Measurements from ENCODE around the gene CDCA8.

Gene CDCA8

GRCh38 chr1:37692078-37692833 is at the start of gene CDCA8:
Gene CDCA8 (plus strand): TSS chr1:37692516. CDS start chr1:37692691, 175 bp downstream.
- in situ Hi-C loops (cut with HindIII; ENCODE audit: low sequenced_read_pairs) = no loop called here
- TF ChIP-seq CTCF (IDR thresholded peaks at IDR 0.05; ENCODE audit: low read depth, low read length, missing control alignments) = peak; percentile 78
- DNase-seq (ENCODE audit: low read depth) = peak; percentile 94
- peak within 1 kb of the TSS; percentile 90 for H3K4me3 ChIP-seq (ENCODE audit: low read depth, low read length)

- H3K4me3 ChIP-seq (ENCODE audit: low read depth, low read length) = no peak overlapping the region
- in situ Hi-C loops (cut with HindIII; ENCODE audit: low sequenced_read_pairs) = no loop called here
- no peak for DNase-seq (ENCODE audit: low read depth)
- TF ChIP-seq CTCF (IDR thresholded peaks at IDR 0.05; ENCODE audit: low read depth, low read length, missing control alignments) = no peak
These were observed 45.0 kb upstream of the CDCA8 start for GRCh38 chr1:37647281-37647680.

GRCh38 chr1:37650173-37650572 is 42.1 kb upstream of the CDCA8 start:
- H3K4me3 ChIP-seq (ENCODE audit: low read depth, low read length) = no peak overlapping the region
- no peak for TF ChIP-seq CTCF (IDR thresholded peaks at IDR 0.05; ENCODE audit: low read depth, low read length, missing control alignments)
- DNase-seq (ENCODE audit: low read depth) = no peak
- in situ Hi-C loops (cut with HindIII; ENCODE audit: low sequenced_read_pairs) = no loop called here

GRCh38 chr1:37650721-37651120 is 41.6 kb upstream of the CDCA8 start:
- H3K4me3 ChIP-seq (ENCODE audit: low read depth, low read length) = no peak overlapping the region
- no peak for TF ChIP-seq CTCF (IDR thresholded peaks at IDR 0.05; ENCODE audit: low read depth, low read length, missing control alignments)
- in situ Hi-C loops (cut with HindIII; ENCODE audit: low sequenced_read_pairs) = no loop called here
- no peak for DNase-seq (ENCODE audit: low read depth)

GRCh38 chr1:37651803-37652202 is 40.5 kb upstream of the CDCA8 start:
- in situ Hi-C loops (cut with HindIII; ENCODE audit: low sequenced_read_pairs) = no loop called here
- no peak for TF ChIP-seq CTCF (IDR thresholded peaks at IDR 0.05; ENCODE audit: low read depth, low read length, missing control alignments)
- DNase-seq (ENCODE audit: low read depth) = no peak
- no peak overlapping the region for H3K4me3 ChIP-seq (ENCODE audit: low read depth, low read length)

GRCh38 chr1:37652976-37653375 is 39.3 kb upstream of the CDCA8 start:
- in situ Hi-C loops (cut with HindIII; ENCODE audit: low sequenced_read_pairs) = no loop called here
- no peak for DNase-seq (ENCODE audit: low read depth)
- TF ChIP-seq CTCF (IDR thresholded peaks at IDR 0.05; ENCODE audit: low read depth, low read length, missing control alignments) = no peak
- H3K4me3 ChIP-seq (ENCODE audit: low read depth, low read length) = no peak overlapping the region

Measured in astrocyte of the cerebellum (primary cell).